ENCODE results near the gene PGBD2. TPM values are rescaled to one million over a fixed set of nuclear protein-coding genes. Genes with fewer than 3 reads are reported as not detected.
A peak's percentile ranks its signal among the peaks of the same experiment; 100 is the strongest.

PGBD2 gene
- total and polyA plus RNA-seq, 2 of the 13 experiments (the other 11 are each of a cell fraction or from before 2014, with no cell fraction given): 6.0 to 7.4 TPM

DNA sequence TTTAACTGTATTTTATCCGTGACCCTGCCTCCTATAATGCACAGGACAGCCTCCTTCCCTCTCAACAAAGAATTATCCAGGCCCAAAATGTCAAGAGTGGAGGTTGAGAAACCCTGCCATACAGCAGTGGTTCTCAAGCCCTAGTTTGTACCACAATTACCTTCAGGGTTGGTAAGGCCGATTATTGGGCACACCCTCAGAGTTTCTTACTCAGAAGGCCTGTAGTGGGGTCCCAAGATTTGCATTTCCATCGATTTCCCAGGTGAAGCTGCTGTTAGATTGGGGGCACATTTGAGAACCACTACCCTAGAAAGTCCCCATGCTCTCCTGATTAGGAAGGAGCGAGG is 400 bp upstream of the PGBD2 start:
- peak overlapping the region; percentile 72 to 90 (median 89) for H3K4me3 ChIP-seq (replicated peaks in 1 of 3; ENCODE audit: insufficient read depth in 1 of 3, low read depth in 2 of 3, low read length in 3 of 3)
- FAIRE-seq (no peak), DNase-seq (ENCODE audit: low spot score) (no peak), ATAC-seq (no peak; the same call in 2 of the 3 replicates)
- no peaks in the 10 kb centered on the region; a peak in 1 of 5 replicates for H3K27me3 ChIP-seq (ENCODE audit: control insufficient read depth in 1 of 2, insufficient read depth in 2 of 2, low read length in 2 of 2)
- CTCF ChIA-PET (ENCODE audit: low intra/inter-chr PET ratio, low total read pairs): no interaction called here
- peak overlapping the region; percentile 97 for H3K27ac ChIP-seq (ENCODE audit: extremely low read length, insufficient read depth, low read length)
- POLR2A ChIA-PET: interaction anchor here (0.6 to 1.9 kb wide), 8 partner anchors 13 to 80 kb away, joined by 3 to 19 read pairs (median 4); partner anchors contain the start of genes SH3BP5L and ZNF672
- H3K4me1 ChIP-seq (ENCODE audit: insufficient read depth, low read length): peaks cover 25% of the 10 kb centered on the region
- peaks cover 24% of the 10 kb centered on the region for H3K79me2 ChIP-seq (ENCODE audit: insufficient read depth, low read length)
- TSS peak; percentile 99 for BruUV-seq (replicated peaks)
- peaks cover 0 to 2% of the 10 kb centered on the region in 2 experiments; a peak in 1 of 5 replicates for H3K36me3 ChIP-seq (replicated peaks in 1 of 2; ENCODE audit: control insufficient read depth in 1 of 2, insufficient read depth in 2 of 2, low read length in 2 of 2)
- no peaks in the 10 kb centered on the region for H3K9me3 ChIP-seq (ENCODE audit: low read length)
- H3K4me2 ChIP-seq (ENCODE audit: low read depth, low read length): peak overlapping the region; percentile 88
- in situ Hi-C loops (cut with HindIII; ENCODE audit: extremely low pct_ligation_motif_present, low pct_unique_long_range_greater_than_20kb): no loop called here
- peak overlapping the region; percentile 89 for H3K9ac ChIP-seq (ENCODE audit: insufficient read depth, low read depth, low read length)
- intact Hi-C loops (cut with micrococcal nuclease; ENCODE audit: unreplicated experiment): loop anchor here (1.0 to 2.0 kb wide), 3 partner anchors 32 to 67 kb away; partner anchors contain the start of genes ZNF672 and ZNF692
- no peaks in the 10 kb centered on the region for H4K20me1 ChIP-seq (ENCODE audit: insufficient read depth, low read length)
- 16% methylated on average over 4 of the region's 4 CpGs for WGBS (ENCODE audit: low lambda C conversion rate)
- peak overlapping the region; percentile 98 for H2AFZ ChIP-seq (ENCODE audit: low read length)
- TF ChIP-seq ZSCAN9 (CRISPR knock-in tag; IDR thresholded peaks at IDR 0.05; ENCODE audit: borderline replicate concordance) (no peak), RARA (CRISPR knock-in tag; IDR thresholded peaks at IDR 0.05) (no peak), KDM5A (IDR thresholded peaks at IDR 0.05; ENCODE audit: borderline replicate concordance, low read length) (peak; percentile 52; the same call in 1 of the 2 replicates), ELF4 (CRISPR knock-in tag; IDR thresholded peaks at IDR 0.05; ENCODE audit: borderline replicate concordance) (peak; percentile 62; the same call in 1 of the 2 replicates), GLI4 (CRISPR knock-in tag; IDR thresholded peaks at IDR 0.05; ENCODE audit: borderline replicate concordance) (no peak), ZFP82 (CRISPR knock-in tag; IDR thresholded peaks at IDR 0.05; ENCODE audit: borderline replicate concordance) (peak; percentile 25; the same call in 1 of the 2 replicates), EEA1 (CRISPR knock-in tag; IDR thresholded peaks at IDR 0.05; ENCODE audit: borderline replicate concordance) (no peak), ZNF136 (CRISPR knock-in tag; IDR thresholded peaks at IDR 0.05; ENCODE audit: low read depth) (no peak), CBX5 (CRISPR knock-in tag; IDR thresholded peaks at IDR 0.05; ENCODE audit: borderline replicate concordance) (no peak), KDM5B (CRISPR knock-in tag; IDR thresholded peaks at IDR 0.05; ENCODE audit: borderline replicate concordance) (no peak), ATF1 (CRISPR knock-in tag; IDR thresholded peaks at IDR 0.05) (no peak)
- TF ChIP-seq, protein P1, sequence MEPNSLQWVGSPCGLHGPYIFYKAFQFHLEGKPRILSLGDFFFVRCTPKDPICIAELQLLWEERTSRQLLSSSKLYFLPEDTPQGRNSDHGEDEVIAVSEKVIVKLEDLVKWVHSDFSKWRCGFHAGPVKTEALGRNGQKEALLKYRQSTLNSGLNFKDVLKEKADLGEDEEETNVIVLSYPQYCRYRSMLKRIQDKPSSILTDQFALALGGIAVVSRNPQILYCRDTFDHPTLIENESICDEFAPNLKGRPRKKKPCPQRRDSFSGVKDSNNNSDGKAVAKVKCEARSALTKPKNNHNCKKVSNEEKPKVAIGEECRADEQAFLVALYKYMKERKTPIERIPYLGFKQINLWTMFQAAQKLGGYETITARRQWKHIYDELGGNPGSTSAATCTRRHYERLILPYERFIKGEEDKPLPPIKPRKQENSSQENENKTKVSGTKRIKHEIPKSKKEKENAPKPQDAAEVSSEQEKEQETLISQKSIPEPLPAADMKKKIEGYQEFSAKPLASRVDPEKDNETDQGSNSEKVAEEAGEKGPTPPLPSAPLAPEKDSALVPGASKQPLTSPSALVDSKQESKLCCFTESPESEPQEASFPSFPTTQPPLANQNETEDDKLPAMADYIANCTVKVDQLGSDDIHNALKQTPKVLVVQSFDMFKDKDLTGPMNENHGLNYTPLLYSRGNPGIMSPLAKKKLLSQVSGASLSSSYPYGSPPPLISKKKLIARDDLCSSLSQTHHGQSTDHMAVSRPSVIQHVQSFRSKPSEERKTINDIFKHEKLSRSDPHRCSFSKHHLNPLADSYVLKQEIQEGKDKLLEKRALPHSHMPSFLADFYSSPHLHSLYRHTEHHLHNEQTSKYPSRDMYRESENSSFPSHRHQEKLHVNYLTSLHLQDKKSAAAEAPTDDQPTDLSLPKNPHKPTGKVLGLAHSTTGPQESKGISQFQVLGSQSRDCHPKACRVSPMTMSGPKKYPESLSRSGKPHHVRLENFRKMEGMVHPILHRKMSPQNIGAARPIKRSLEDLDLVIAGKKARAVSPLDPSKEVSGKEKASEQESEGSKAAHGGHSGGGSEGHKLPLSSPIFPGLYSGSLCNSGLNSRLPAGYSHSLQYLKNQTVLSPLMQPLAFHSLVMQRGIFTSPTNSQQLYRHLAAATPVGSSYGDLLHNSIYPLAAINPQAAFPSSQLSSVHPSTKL (CRISPR knock-in tag; IDR thresholded peaks at IDR 0.05): no peak
- TF ChIP-seq, protein P2, sequence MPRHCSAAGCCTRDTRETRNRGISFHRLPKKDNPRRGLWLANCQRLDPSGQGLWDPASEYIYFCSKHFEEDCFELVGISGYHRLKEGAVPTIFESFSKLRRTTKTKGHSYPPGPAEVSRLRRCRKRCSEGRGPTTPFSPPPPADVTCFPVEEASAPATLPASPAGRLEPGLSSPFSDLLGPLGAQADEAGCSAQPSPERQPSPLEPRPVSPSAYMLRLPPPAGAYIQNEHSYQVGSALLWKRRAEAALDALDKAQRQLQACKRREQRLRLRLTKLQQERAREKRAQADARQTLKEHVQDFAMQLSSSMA (CRISPR knock-in tag; IDR thresholded peaks at IDR 0.05): no peak
- TF ChIP-seq, protein P3, sequence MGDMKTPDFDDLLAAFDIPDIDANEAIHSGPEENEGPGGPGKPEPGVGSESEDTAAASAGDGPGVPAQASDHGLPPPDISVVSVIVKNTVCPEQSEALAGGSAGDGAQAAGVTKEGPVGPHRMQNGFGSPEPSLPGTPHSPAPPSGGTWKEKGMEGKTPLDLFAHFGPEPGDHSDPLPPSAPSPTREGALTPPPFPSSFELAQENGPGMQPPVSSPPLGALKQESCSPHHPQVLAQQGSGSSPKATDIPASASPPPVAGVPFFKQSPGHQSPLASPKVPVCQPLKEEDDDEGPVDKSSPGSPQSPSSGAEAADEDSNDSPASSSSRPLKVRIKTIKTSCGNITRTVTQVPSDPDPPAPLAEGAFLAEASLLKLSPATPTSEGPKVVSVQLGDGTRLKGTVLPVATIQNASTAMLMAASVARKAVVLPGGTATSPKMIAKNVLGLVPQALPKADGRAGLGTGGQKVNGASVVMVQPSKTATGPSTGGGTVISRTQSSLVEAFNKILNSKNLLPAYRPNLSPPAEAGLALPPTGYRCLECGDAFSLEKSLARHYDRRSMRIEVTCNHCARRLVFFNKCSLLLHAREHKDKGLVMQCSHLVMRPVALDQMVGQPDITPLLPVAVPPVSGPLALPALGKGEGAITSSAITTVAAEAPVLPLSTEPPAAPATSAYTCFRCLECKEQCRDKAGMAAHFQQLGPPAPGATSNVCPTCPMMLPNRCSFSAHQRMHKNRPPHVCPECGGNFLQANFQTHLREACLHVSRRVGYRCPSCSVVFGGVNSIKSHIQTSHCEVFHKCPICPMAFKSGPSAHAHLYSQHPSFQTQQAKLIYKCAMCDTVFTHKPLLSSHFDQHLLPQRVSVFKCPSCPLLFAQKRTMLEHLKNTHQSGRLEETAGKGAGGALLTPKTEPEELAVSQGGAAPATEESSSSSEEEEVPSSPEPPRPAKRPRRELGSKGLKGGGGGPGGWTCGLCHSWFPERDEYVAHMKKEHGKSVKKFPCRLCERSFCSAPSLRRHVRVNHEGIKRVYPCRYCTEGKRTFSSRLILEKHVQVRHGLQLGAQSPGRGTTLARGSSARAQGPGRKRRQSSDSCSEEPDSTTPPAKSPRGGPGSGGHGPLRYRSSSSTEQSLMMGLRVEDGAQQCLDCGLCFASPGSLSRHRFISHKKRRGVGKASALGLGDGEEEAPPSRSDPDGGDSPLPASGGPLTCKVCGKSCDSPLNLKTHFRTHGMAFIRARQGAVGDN (CRISPR knock-in tag; IDR thresholded peaks at IDR 0.05): no peak

All from HepG2 (cell line).